HG02938 (cell line): Measurements from ENCODE around the gene ZIC1.

Experiments
- ATAC-seq: cut with Tn5 transposase; IDR thresholded peaks from one replicate; pipeline ENCODE4 v1.9.1; 2021; ENCODE audit warnings: mild to moderate bottlenecking, moderate library complexity; ENCODE audit not compliant: unreplicated experiment

Gene ZIC1

DNA sequence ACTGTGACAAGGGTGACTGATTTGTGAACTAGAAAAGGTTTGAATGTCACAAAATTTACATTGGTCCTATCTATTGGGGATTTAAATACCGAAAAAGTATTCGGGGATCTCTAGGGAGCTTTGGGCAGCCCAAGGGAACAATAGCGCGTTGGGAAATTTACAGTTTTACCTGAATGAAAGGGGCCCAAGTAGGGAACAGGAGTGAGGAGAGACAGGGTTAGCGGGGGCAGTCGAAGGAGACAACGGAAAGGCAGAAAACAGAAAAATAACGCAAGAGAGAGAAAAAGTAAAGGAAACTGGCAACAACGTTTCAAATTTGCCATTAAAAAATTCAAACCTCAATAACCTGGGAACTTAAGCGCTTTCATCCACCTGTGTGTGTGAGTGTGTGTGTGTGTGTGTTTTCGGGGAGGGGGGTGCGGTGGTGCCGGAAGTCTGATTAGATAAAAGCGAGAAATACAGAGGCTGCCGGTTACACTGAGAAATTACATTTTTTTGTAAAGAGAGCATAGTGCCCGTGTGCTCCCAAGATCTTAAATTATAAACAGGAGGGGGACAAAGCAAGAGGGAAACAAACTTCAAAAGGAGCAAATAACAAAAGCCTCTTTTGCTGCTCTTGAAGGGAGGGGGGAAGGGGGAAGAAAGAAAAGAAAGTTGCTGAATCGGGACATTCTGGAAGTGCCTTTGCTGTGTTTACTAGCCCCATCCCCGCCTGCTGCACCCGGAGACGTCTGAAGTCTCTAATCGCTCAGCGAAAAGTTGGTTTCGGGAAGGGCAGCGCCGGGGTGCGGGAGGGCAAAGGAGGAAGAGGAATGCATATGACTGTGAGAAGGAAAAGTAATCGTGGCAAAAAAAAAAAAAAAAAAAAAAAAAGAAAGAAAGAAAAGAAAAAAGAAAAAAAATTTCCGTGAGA lies 721 bp upstream of the ZIC1 start:
- ATAC-seq, result no peak

DNA sequence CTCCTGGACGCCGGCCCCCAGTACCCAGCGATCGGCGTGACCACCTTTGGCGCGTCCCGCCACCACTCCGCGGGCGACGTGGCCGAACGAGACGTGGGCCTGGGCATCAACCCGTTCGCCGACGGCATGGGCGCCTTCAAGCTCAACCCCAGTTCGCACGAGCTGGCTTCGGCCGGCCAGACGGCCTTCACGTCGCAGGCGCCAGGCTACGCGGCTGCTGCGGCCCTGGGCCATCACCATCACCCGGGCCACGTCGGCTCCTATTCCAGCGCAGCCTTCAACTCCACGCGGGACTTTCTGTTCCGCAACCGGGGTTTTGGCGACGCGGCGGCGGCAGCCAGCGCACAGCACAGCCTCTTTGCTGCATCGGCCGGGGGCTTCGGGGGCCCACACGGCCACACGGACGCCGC lies 956 bp downstream of the ZIC1 start:
- ATAC-seq, result no peak

DNA sequence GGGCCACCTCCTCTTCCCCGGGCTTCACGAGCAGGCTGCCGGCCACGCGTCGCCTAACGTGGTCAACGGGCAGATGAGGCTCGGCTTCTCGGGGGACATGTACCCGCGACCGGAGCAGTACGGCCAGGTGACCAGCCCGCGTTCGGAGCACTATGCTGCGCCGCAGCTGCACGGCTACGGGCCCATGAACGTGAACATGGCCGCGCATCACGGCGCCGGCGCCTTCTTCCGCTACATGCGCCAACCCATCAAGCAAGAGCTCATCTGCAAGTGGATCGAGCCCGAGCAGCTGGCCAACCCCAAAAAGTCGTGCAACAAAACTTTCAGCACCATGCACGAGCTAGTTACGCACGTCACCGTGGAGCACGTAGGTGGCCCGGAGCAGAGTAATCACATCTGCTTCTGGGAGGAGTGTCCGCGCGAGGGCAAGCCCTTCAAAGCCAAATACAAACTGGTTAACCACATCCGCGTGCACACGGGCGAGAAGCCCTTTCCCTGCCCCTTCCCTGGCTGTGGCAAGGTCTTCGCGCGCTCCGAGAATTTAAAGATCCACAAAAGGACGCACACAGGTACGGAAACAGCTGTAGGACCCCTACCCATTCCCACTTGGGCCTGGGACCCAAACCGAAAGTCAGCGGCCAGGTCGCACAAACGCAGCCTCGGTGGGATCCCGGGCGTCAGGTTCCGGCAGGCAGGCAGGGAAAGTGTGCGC lies 1.5 kb downstream of the ZIC1 start:
- no peak for ATAC-seq

DNA sequence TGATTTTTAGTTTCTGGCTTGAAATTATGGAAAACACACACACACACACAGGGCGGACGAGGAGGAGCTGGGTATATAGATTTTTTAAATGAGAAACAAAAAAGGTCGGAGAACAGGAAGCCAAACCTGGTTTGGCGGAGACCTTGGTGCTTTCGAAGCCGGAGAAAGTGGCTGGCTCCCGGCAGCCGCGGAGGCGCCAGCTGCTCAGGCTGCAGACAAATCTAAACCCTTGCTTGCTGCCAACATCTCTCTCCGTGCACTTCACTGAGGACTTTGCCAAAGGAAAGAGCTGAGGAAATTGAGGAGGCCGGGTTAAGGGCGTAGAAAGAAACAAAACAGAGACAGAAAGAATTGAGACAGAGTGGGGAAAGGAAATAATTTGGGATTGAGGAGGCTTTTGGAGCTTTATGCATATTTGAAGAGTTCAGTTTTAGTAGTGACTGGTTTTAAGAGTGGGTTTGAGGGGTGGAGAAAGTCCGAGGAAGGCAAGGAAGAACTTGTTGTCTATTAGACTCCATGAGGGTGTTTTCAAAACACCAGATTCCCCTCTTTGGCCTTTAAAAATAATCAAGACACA lies 2.2 kb downstream of the ZIC1 start:
- ATAC-seq, result no peak

DNA sequence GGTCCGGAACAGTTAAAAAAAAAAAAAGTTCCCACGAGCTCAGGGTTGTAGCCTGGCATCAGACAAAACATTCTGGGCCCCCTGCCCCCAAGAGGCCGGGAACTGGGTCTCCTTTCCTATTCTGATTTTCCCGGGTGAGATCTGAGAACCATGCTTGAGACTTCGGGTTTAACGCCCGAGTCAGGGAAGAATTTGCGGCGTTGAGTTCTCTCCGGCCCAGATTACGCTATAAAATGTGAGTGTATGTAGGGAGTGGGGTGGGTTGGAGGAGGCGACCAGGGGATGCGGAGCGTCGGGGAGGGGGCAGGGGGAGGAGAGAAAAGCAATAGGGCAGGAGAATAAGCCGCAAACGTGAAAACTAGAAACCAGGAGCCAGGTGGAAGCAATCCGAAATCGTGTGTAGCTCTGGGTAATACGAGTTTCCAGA lies 2.7 kb downstream of the ZIC1 start:
- no peak for ATAC-seq

DNA sequence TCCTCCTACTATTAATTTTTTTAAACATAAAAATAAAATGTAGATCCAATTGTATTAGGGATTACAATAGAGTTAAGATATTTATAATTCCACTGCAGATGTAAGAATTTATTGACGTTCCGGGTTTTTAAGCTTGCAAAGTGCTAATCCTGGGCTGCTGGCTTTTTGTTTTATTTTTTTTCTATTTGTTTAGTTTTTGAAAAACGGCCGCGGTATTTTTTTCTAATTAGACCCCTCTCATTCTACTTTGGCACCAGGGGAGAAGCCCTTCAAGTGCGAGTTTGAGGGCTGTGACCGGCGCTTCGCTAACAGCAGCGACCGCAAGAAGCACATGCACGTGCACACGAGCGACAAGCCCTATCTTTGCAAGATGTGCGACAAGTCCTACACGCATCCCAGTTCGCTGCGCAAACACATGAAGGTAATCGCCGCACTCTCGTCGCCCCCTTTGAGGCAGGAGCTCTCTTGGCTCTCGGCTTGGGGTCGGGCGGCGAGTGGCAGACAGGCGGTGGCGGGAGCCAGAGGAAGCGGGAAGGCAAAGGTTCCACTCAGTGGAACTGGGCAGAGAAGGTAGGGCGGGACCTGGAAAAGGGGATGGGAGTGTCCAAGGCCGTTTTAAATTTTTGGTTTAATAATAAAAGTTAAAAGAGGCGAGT lies 3.2 kb downstream of the ZIC1 start:
- no peak for ATAC-seq

DNA sequence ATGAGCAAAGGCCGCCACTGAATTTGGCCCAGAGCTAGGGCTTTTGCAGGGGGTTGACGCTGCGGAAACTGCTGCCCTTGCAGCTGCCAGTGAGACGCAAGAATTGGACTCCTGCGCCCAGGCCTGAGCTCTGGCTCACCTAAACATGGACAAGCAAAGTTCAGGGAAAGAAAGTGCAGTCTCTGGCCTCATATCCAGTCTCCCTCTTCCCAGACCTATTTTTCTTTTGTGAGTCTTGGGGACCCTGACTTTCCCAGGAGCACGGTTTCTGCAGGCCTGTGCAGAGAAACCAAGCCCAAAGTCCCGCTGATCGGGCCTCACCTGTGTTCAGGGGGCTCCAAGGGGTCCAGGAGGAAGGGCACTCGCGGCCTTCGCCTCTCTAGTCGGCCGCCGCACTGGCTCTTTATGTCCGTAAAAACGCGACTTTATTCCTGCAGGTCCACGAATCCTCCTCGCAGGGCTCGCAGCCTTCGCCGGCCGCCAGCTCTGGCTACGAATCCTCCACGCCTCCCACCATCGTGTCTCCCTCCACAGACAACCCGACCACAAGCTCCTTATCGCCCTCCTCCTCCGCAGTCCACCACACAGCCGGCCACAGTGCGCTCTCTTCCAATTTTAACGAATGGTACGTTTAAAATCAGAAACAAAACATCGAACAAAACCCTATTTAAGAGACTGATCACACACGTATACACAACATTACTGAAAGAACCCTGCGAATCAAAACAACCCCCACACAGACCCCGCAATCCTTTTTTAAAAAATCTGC lies 3.9 kb downstream of the ZIC1 start:
- ATAC-seq, result no peak

DNA sequence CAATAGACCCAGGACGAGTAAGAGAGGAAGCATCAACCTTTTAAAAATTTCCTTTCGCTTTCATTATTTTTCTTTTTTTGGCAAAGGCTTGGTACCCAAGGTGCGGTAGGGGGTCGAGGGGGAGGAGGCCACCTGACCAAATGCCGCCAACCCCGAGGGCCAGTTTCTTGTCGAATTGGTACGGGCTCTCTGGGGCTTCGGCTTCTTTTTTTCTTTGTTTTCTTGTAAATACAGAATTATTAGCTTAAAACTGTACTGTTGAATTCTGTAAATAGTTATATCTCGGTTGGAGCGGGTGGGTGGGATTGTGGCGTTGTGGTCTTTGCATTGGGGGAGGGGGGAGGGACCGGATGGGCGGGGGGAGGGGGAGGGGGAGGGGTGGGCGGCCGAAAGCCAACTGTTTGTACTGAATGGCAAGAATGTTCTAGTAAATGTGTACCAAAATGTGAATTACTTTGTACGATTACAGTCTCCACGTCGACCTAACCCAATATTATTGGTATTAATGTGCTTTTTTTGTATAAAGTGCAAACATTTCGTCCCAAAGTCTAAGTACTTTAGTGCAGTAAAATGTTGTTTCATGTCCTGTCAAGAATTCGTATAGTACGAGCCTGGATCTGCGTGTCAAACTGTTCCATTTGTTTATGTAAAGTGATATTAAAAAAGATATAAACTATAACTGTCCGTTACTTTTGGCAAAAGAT lies 4.7 kb downstream of the ZIC1 start:
- ATAC-seq, result no peak

DNA sequence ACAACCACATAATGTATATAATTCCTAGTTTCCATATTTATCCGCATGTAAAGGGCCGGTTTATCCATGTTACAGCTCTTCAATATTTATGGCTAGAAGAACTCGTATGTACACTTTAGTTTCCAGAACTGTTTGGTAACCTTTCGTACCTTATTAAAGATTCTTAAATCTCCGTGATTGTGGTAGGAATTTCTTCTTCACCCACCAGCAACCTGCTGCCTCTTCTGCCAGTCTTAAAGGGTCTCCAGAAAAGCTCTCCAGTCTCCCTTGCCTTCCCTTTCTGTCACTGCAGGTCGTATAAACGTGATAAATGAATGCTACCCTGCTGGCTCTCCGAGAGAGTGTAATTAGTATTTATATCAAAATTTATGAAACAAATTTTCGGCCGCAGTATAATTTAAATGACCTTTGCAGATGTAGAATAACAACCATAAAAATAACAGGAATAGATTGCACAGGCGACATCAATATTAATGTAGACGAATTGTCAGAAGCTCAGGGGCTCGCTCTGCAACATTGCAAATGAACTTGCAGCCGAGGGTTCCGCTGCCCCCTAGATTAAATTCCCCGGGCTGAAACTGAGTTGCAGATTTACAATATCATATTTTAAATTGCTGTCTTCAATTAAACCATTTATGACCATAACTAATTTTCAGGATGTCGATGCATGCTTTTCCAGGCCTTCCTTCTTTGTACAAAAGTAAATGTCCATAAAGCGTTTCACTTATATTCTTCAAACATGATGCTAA lies 5.4 kb downstream of the ZIC1 start:
- ATAC-seq, result no peak

DNA sequence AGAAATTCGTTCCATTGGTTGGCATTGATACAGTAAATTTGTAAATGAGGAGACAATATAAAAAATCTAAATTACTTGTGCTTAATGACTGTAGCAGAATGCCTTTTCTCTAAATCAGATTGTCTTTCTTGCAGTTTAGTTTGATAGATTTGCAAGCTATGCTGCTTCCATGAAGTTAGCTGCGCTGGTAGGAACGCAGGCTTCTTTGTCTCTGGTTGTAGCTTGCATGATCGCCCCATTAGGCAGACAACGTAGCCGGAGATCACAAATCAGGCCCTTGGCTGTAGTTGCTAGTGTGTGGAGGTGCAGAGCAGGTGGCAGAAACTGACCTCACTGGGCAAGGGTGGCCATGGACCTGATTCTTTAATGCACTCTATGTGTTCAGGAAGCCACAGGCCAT lies 6.1 kb downstream of the ZIC1 start:
- ATAC-seq, result no peak

DNA sequence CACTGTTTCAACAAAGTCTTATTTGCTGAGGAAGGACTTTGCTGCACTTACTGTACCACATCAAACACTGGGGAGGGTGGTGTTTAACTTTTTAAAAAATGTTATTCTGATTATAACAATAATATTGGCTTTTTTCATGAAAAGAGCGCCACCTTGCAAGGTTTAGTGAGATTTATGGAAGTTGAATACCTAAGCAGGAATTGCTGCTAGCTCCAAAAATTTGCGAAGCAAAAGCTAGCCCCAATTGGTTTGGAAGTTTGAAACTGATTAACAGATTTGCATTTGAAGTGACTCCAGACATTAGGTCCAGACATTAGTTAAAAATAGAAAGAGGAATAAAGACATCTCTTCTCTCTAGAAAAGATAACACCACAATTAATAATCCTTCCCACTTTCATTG lies 6.7 kb downstream of the ZIC1 start:
- ATAC-seq, result no peak

DNA sequence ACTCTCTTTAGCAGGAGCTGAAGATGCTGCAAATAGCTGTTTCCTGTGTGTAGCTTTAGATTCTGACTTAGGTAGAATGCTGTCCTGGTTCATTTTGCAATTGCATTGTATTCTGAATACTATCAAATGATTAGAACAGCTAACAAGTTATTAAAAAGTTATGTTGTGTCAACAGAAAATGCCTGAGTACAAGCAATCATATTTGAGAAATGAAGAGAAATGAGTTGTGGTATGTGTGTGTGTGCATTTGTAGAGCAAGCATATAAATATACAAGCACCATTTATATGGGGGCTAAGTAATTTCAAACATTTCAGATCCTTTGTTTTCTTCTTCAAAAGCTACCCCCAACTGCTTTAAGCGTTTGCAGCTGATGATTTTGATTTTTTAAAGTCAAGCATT lies 7.8 kb downstream of the ZIC1 start:
- no peak for ATAC-seq

DNA sequence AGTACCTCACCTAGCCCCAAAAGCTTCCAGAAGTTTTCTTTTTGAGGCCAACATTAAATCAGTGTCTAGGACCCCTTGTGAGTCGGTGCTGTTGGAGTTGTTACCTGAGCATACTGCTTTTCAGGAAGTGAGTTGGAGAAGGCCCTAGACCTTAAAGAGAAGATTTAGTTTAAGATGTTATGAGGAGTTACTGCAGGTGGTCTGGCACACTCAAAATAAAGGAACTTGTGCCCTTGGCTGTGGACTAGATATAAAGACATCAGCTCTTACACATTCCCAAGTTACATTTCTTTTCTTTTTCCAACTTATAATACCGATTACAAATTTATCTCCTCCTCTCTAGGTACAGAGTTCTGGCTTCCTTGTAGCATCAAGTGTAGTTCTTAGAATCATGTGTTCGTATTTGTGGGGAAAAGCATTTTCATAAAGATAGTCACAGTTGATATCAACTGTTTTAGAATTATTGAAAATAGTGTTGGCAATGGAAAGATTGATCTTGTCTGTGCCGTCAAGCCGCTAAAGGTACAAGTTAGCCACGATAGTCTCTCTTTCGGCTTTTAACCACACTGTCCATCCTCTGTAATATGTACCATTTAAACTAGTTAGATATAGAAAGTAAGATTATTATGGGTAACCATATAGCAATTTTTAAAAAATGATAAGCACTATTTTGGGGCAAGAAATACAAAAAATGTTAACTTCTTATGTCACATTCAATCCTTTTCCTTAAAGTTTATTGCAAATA lies 8.6 kb downstream of the ZIC1 start:
- ATAC-seq, result no peak

DNA sequence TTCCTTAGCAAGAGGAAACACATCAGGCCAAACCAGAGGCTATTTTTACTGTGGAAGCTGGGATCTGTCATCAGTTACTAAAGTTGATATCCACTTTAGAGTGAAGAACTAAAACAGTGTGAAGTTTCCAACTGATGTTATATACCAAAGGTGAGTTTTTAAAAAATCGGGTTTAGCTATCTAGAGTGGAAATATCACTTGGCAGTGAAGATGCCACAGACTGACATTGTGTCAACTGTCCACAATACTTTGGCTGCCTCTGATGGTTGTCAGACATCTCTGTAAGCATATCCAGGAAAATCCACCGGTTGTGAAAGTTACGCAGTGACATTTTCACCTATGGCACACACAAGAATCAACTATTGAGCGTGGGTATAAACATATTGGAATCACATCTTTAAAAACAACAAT lies 9.2 kb downstream of the ZIC1 start:
- no peak for ATAC-seq

DNA sequence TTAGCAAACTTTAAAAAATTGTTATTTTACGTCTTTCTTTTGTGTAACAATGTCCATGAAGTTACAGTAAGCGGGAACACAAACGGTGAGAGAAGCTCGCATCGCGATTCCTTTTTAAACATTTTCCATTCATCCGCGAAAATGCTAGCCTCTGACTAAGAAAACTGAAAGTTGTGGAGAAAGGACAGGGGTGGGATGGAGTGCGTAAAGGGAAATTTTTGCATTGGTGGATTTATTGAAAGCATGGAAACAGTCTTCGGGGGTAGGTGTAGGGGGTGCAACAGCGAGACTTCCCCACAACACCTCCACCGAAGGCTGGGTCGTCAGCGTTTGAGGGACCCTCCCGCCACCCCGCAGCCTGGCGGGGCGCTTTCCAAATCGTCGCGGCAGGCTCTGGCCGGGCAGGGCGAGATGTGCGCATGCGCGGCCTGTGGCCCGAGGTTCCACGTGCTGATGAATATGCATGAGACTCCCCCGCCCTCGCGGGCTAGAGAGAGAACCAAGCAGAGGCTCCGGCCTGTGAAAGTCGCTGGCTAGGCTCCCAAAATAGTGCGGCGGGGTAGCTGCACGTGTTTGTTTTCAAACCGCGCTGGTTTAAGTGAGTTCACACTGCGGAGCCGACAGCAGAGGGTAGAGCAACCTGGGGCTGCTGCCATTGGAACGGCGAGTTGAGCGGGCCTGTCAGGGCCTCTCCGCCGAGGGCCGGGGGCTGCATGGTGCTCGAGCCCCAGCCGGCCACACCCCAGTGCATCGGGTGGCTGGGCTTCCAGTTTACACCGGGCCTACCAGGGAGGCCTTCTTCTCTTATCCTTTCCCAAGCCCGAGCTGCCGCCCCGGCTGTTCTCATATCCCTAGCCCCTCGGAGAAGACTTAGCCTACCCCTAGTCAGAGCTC lies 9.9 kb downstream of the ZIC1 start:
- no peak for ATAC-seq

DNA sequence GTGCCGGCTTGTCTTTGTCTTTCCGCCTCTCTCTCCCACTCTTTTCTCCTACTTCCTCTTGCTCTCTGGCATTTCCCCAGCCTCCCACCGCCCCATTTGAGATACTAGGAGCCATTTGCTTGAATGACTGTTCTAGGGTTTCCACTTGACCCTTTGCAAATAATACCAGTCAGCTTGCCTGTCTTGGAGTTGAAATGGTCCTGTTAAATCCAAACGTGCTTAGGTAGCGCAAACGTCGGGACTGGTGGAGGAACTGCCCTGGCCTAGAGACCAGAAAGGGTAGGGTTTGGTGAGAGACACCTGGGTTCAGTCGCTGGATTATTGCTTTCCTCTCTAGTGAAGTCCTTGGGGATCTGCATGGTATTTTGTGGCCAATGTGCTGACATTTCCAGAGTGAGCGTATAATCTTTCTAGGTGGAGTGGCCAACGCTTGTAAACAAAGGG lies 10.6 kb downstream of the ZIC1 start:
- no peak for ATAC-seq

DNA sequence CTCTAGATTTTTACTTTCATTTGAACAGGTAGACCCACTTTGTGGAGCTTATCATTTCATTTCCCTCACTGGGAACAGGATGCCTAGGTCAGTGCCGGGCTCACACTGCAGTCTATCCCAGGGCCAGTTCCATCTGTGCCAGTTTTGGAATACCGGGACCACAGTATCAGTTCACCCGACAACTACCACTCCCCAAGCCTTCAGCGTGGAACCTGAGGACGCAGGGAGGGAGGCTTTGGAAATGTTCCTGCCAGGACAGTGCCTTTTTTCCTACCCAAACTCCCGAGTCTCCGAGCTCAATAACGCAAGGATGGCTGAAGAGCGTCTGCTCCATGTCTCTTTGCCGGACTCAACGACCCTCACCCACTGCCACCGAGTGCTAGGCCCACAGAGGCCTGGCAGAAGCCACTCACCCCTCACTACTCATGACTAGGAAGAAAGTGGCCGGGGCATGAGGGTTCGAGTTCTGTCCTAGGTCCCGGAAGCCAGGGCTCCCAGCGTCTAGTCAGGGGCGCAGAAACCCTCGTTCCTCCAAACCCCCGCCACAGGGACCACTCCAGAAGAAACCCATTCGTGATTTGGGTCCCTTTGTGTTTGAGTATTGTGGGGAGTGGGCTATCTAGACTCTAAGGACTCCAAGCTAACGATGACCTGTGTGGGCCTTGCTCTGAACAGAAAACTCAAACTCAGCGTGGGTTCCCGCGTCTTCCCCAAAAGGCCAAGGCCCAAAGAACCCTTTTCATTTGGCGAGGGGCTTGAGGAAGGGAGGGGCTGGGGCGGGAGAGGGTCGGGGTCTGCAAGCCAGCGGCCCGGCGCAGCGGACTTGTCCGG lies 11.4 kb downstream of the ZIC1 start:
- no peak for ATAC-seq
